ENCODE measurements around the gene CCL16.

Gene CCL16

GRCh38 chr17:35972945-35973332, 8.4 kb downstream of the CCL16 start:
- Histone ChIP-seq H3K27ac (replicated peaks; ENCODE audit: low read length) (no peak overlapping the region), H3K79me1 (ENCODE audit: low read depth, low read length) (no peaks in the 10 kb centered on the region), H4K8ac (ENCODE audit: low read depth, low read length) (no peak overlapping the region), H3K4me1 (ENCODE audit: control insufficient read depth in 2 of 2, insufficient read depth in 1 of 2, low read depth in 1 of 2, low read length in 2 of 2) (no peaks in the 10 kb centered on the region), H2AFZ (ENCODE audit: low read length) (no peak overlapping the region), H3K4me2 (ENCODE audit: insufficient read depth, low read length, poor library complexity, severe bottlenecking) (no peak overlapping the region), H2BK5ac (ENCODE audit: low read length) (no peak overlapping the region), H3K9me3 (replicated peaks in 1 of 2; ENCODE audit: control insufficient read depth in 2 of 2, insufficient read depth in 1 of 2, low read depth in 1 of 2, low read length in 2 of 2) (no peaks in the 10 kb centered on the region), H2AK5ac (ENCODE audit: low read depth, low read length) (no peak overlapping the region), H2BK120ac (ENCODE audit: low read depth, low read length) (no peak overlapping the region), H3K4me3 (ENCODE audit: low read length in 2 of 2) (no peak overlapping the region), H3K9ac (ENCODE audit: low read depth, low read length, poor library complexity) (no peak overlapping the region), H3K14ac (ENCODE audit: low read length) (no peak overlapping the region), H3K23ac (ENCODE audit: low read depth, low read length, poor library complexity) (no peak overlapping the region), H4K91ac (ENCODE audit: low read depth, low read length, poor library complexity) (no peak overlapping the region), H2BK12ac (ENCODE audit: low read length) (no peak overlapping the region), H3K18ac (ENCODE audit: low read length) (no peak overlapping the region), H3K4ac (ENCODE audit: low read length) (no peak overlapping the region), H2BK15ac (ENCODE audit: low read length) (no peak overlapping the region), H3K36me3 (replicated peaks in 1 of 2; ENCODE audit: control insufficient read depth in 2 of 2, insufficient read depth in 2 of 2, low read length in 2 of 2) (no peaks in the 10 kb centered on the region), H3K27me3 (ENCODE audit: control insufficient read depth in 3 of 3, insufficient read depth in 3 of 3, low read depth in 1 of 3, low read length in 3 of 3) (no peaks in the 10 kb centered on the region)
- no peak for DNase-seq (ENCODE audit: low spot score)
- WGBS, 2 donors (ENCODE audit: extremely low coverage in 2 of 2, insufficient read length in 2 of 2, insufficient replicate concordance in 1 of 2), result no CpG with 5 or more reads among the region's 4 CpGs

GRCh38 chr17:35972535-35972934, 8.8 kb downstream of the CCL16 start:
- WGBS, 2 donors (ENCODE audit: extremely low coverage in 2 of 2, insufficient read length in 2 of 2, insufficient replicate concordance in 1 of 2), result no CpG with 5 or more reads among the region's 6 CpGs
- Histone ChIP-seq H2BK5ac (ENCODE audit: low read length) (no peak overlapping the region), H3K9me3 (replicated peaks in 1 of 2; ENCODE audit: control insufficient read depth in 2 of 2, insufficient read depth in 1 of 2, low read depth in 1 of 2, low read length in 2 of 2) (no peaks in the 10 kb centered on the region), H3K14ac (ENCODE audit: low read length) (no peak overlapping the region), H2BK12ac (ENCODE audit: low read length) (no peak overlapping the region), H3K23ac (ENCODE audit: low read depth, low read length, poor library complexity) (no peak overlapping the region), H3K27me3 (ENCODE audit: control insufficient read depth in 3 of 3, insufficient read depth in 3 of 3, low read depth in 1 of 3, low read length in 3 of 3) (no peaks in the 10 kb centered on the region), H3K4me1 (ENCODE audit: control insufficient read depth in 2 of 2, insufficient read depth in 1 of 2, low read depth in 1 of 2, low read length in 2 of 2) (no peaks in the 10 kb centered on the region), H3K36me3 (replicated peaks in 1 of 2; ENCODE audit: control insufficient read depth in 2 of 2, insufficient read depth in 2 of 2, low read length in 2 of 2) (no peaks in the 10 kb centered on the region), H3K9ac (ENCODE audit: low read depth, low read length, poor library complexity) (no peak overlapping the region), H3K18ac (ENCODE audit: low read length) (no peak overlapping the region), H4K8ac (ENCODE audit: low read depth, low read length) (no peak overlapping the region), H3K4me2 (ENCODE audit: insufficient read depth, low read length, poor library complexity, severe bottlenecking) (no peak overlapping the region), H4K91ac (ENCODE audit: low read depth, low read length, poor library complexity) (no peak overlapping the region), H3K4ac (ENCODE audit: low read length) (no peak overlapping the region), H3K4me3 (ENCODE audit: low read length in 2 of 2) (no peak overlapping the region), H2BK120ac (ENCODE audit: low read depth, low read length) (no peak overlapping the region), H2AFZ (ENCODE audit: low read length) (no peak overlapping the region), H3K79me1 (ENCODE audit: low read depth, low read length) (no peaks in the 10 kb centered on the region), H2BK15ac (ENCODE audit: low read length) (no peak overlapping the region), H2AK5ac (ENCODE audit: low read depth, low read length) (no peak overlapping the region), H3K27ac (replicated peaks; ENCODE audit: low read length) (no peak overlapping the region)
- no peak for DNase-seq (ENCODE audit: low spot score)

GRCh38 chr17:35972066-35972465, 9.2 kb downstream of the CCL16 start:
- no peak overlapping the region for H3K27ac ChIP-seq (replicated peaks; ENCODE audit: low read length)
- H2BK15ac ChIP-seq (ENCODE audit: low read length), result no peak overlapping the region
- H3K4ac ChIP-seq (ENCODE audit: low read length), result no peak overlapping the region
- no peak overlapping the region for H2BK120ac ChIP-seq (ENCODE audit: low read depth, low read length)
- no peak overlapping the region for H2AK5ac ChIP-seq (ENCODE audit: low read depth, low read length)
- H4K91ac ChIP-seq (ENCODE audit: low read depth, low read length, poor library complexity), result no peak overlapping the region
- H3K36me3 ChIP-seq (replicated peaks in 1 of 2; ENCODE audit: control insufficient read depth in 2 of 2, insufficient read depth in 2 of 2, low read length in 2 of 2), result no peaks in the 10 kb centered on the region
- H4K8ac ChIP-seq (ENCODE audit: low read depth, low read length), result no peak overlapping the region
- WGBS, 2 donors (ENCODE audit: extremely low coverage in 2 of 2, insufficient read length in 2 of 2, insufficient replicate concordance in 1 of 2), result no CpG with 5 or more reads among the region's 1 CpG
- no peak overlapping the region for H3K4me2 ChIP-seq (ENCODE audit: insufficient read depth, low read length, poor library complexity, severe bottlenecking)
- no peaks in the 10 kb centered on the region for H3K79me1 ChIP-seq (ENCODE audit: low read depth, low read length)
- H3K9ac ChIP-seq (ENCODE audit: low read depth, low read length, poor library complexity), result no peak overlapping the region
- DNase-seq (ENCODE audit: low spot score), result no peak
- H3K23ac ChIP-seq (ENCODE audit: low read depth, low read length, poor library complexity), result no peak overlapping the region
- H2AFZ ChIP-seq (ENCODE audit: low read length), result no peak overlapping the region
- no peaks in the 10 kb centered on the region for H3K4me1 ChIP-seq (ENCODE audit: control insufficient read depth in 2 of 2, insufficient read depth in 1 of 2, low read depth in 1 of 2, low read length in 2 of 2)
- H3K27me3 ChIP-seq (ENCODE audit: control insufficient read depth in 3 of 3, insufficient read depth in 3 of 3, low read depth in 1 of 3, low read length in 3 of 3), result no peaks in the 10 kb centered on the region
- no peak overlapping the region for H2BK12ac ChIP-seq (ENCODE audit: low read length)
- H2BK5ac ChIP-seq (ENCODE audit: low read length), result no peak overlapping the region
- no peaks in the 10 kb centered on the region for H3K9me3 ChIP-seq (replicated peaks in 1 of 2; ENCODE audit: control insufficient read depth in 2 of 2, insufficient read depth in 1 of 2, low read depth in 1 of 2, low read length in 2 of 2)
- no peak overlapping the region for H3K14ac ChIP-seq (ENCODE audit: low read length)
- no peak overlapping the region for H3K18ac ChIP-seq (ENCODE audit: low read length)
- no peak overlapping the region for H3K4me3 ChIP-seq (ENCODE audit: low read length in 2 of 2)

GRCh38 chr17:35969558-35970380, 11.5 kb downstream of the CCL16 start:
- H3K9me3 ChIP-seq (replicated peaks in 1 of 2; ENCODE audit: control insufficient read depth in 2 of 2, insufficient read depth in 1 of 2, low read depth in 1 of 2, low read length in 2 of 2), result no peaks in the 10 kb centered on the region
- no CpG with 5 or more reads among the region's 8 CpGs for WGBS, 2 donors (ENCODE audit: extremely low coverage in 2 of 2, insufficient read length in 2 of 2, insufficient replicate concordance in 1 of 2)

More at GRCh38 chr17:35969558-35970380, 11.5 kb downstream of the CCL16 start:
- no peak overlapping the region for H4K91ac ChIP-seq (ENCODE audit: low read depth, low read length, poor library complexity)
- H3K4ac ChIP-seq (ENCODE audit: low read length), result no peak overlapping the region
- H3K23ac ChIP-seq (ENCODE audit: low read depth, low read length, poor library complexity), result no peak overlapping the region
- H2AFZ ChIP-seq (ENCODE audit: low read length), result peak overlapping the region; percentile 62
- no peak overlapping the region for H3K4me2 ChIP-seq (ENCODE audit: insufficient read depth, low read length, poor library complexity, severe bottlenecking)
- H3K14ac ChIP-seq (ENCODE audit: low read length), result no peak overlapping the region
- no peak overlapping the region for H2BK12ac ChIP-seq (ENCODE audit: low read length)
- no peaks in the 10 kb centered on the region for H3K4me1 ChIP-seq (ENCODE audit: control insufficient read depth in 2 of 2, insufficient read depth in 1 of 2, low read depth in 1 of 2, low read length in 2 of 2)
- H2AK5ac ChIP-seq (ENCODE audit: low read depth, low read length), result no peak overlapping the region
- no peaks in the 10 kb centered on the region for H3K79me1 ChIP-seq (ENCODE audit: low read depth, low read length)
- no peak overlapping the region for H4K8ac ChIP-seq (ENCODE audit: low read depth, low read length)
- no peak overlapping the region for H2BK5ac ChIP-seq (ENCODE audit: low read length)
- H2BK120ac ChIP-seq (ENCODE audit: low read depth, low read length), result no peak overlapping the region
- peak overlapping the region; percentile 35 for H3K18ac ChIP-seq (ENCODE audit: low read length)
- H3K27me3 ChIP-seq (ENCODE audit: control insufficient read depth in 3 of 3, insufficient read depth in 3 of 3, low read depth in 1 of 3, low read length in 3 of 3), result peaks cover 0 to 7% (median 0%) of the 10 kb centered on the region in 3 experiments
- no peak overlapping the region for H2BK15ac ChIP-seq (ENCODE audit: low read length)
- no peak overlapping the region for H3K4me3 ChIP-seq (ENCODE audit: low read length in 2 of 2)
- no peaks in the 10 kb centered on the region for H3K36me3 ChIP-seq (replicated peaks in 1 of 2; ENCODE audit: control insufficient read depth in 2 of 2, insufficient read depth in 2 of 2, low read length in 2 of 2)
- H3K9ac ChIP-seq (ENCODE audit: low read depth, low read length, poor library complexity), result no peak overlapping the region
- H3K27ac ChIP-seq (replicated peaks; ENCODE audit: low read length), result no peak overlapping the region
- peak; percentile 86 for DNase-seq (ENCODE audit: low spot score)
